Activated CD4-positive, alpha-beta memory T cell treated with anti-CD3 and anti-CD28 coated beads, Interleukin-2, amount 10 ng/mL, durations not matched to agents 7 days and 5 days (primary cell): ENCODE data around the gene SUZ12. TPM values are rescaled to one million over a fixed set of nuclear protein-coding genes. Genes with fewer than 3 reads are reported as not detected.
"Not testable (repeated sequence)": the region's sequence is repeated elsewhere in the genome, so short reads cannot be mapped to it uniquely, and the experiment has no call there.

Experiments used
- CTCF ChIA-PET: fragments of 350-600 bp; sonication (Branson Sonifier 250); formaldehyde crosslinking; loops from one replicate; lab custom pipeline; 2021; ENCODE audit warnings: antibody characterized with exemption, inconsistent platforms; lab: Charles Lee
- POLR2A ChIA-PET: fragments of 350-600 bp; sonication (Branson Sonifier 250); formaldehyde crosslinking; loops from one replicate; lab custom pipeline; 2021; ENCODE audit warnings: antibody characterized with exemption; lab: Charles Lee
- DNase-seq: peaks from one replicate; pipeline ENCODE4 v3.0.0-alpha.2; 2020
- H3K27ac Mint-ChIP-seq: one replicate; pipeline ENCODE4 v1.8.0; 2021; ENCODE audit warnings: mild to moderate bottlenecking, mixed read lengths
- H3K27me3 Mint-ChIP-seq: one replicate; pipeline ENCODE4 v1.8.0; 2021; ENCODE audit warnings: mixed read lengths
- H3K36me3 Mint-ChIP-seq: one replicate; pipeline ENCODE4 v1.8.0; 2021; ENCODE audit warnings: low read depth, mixed read lengths
- H3K4me1 Mint-ChIP-seq: one replicate; pipeline ENCODE4 v1.8.0; 2021; ENCODE audit warnings: mixed read lengths
- H3K4me3 Mint-ChIP-seq: one replicate; pipeline ENCODE4 v1.8.0; 2021; ENCODE audit warnings: mild to moderate bottlenecking, mixed read lengths
- H3K9me3 Mint-ChIP-seq: one replicate; pipeline ENCODE4 v1.8.0; 2021; ENCODE audit warnings: mixed read lengths
- total RNA-seq, 2 experiments: library from RNA; stranded (reverse); gene quantifications; one replicate each; pipeline ENCODE4 v1.2.3, GENCODE V29; 2021

The SUZ12 gene
- total RNA-seq, 2 experiments from 2014 or later, result 60.1 to 61.2 TPM

GRCh38 chr17:32020943-32021614, 84.3 kb downstream of the SUZ12 start:
- no peak overlapping the region for H3K4me3 Mint-ChIP-seq
- H3K27me3 Mint-ChIP-seq, result no peaks in the 10 kb centered on the region
- CTCF ChIA-PET, result no interaction called here
- H3K4me1 Mint-ChIP-seq, result peaks cover 27% of the 10 kb centered on the region
- no peaks in the 10 kb centered on the region for H3K9me3 Mint-ChIP-seq
- POLR2A ChIA-PET, result no interaction called here
- H3K36me3 Mint-ChIP-seq, result peaks cover 44% of the 10 kb centered on the region
- no peak for DNase-seq
- H3K27ac Mint-ChIP-seq, result no peak overlapping the region

- POLR2A ChIA-PET, result no interaction called here
- DNase-seq, result no peak
- Mint-ChIP-seq H3K27ac (no peak overlapping the region), H3K27me3 (no peaks in the 10 kb centered on the region), H3K9me3 (no peaks in the 10 kb centered on the region), H3K4me1 (peaks cover 22% of the 10 kb centered on the region), H3K4me3 (no peak overlapping the region), H3K36me3 (peaks cover 40% of the 10 kb centered on the region)
- CTCF ChIA-PET, result no interaction called here
Measured at GRCh38 chr17:32021615-32021955, 84.8 kb downstream of the SUZ12 start.

GRCh38 chr17:32022554-32022953, 85.7 kb downstream of the SUZ12 start:
- DNase-seq, H3K4me3 Mint-ChIP-seq, POLR2A ChIA-PET, H3K27me3 Mint-ChIP-seq, CTCF ChIA-PET, H3K27ac Mint-ChIP-seq, H3K9me3 Mint-ChIP-seq: not testable (repeated sequence)
- Mint-ChIP-seq H3K4me1 (peaks cover 12% of the 10 kb centered on the region), H3K36me3 (peaks cover 36% of the 10 kb centered on the region)

- H3K9me3 Mint-ChIP-seq, H3K4me1 Mint-ChIP-seq, H3K36me3 Mint-ChIP-seq, H3K27ac Mint-ChIP-seq, DNase-seq, H3K27me3 Mint-ChIP-seq, POLR2A ChIA-PET, CTCF ChIA-PET, H3K4me3 Mint-ChIP-seq: not testable (repeated sequence)
Measured at GRCh38 chr17:32027271-32027670, 90.5 kb downstream of the SUZ12 start.

GRCh38 chr17:32033223-32033622, 96.4 kb downstream of the SUZ12 start:
- CTCF ChIA-PET, result no interaction called here
- POLR2A ChIA-PET, result no interaction called here
- Mint-ChIP-seq H3K4me1 (peaks cover 1% of the 10 kb centered on the region), H3K9me3 (no peaks in the 10 kb centered on the region), H3K36me3 (peaks cover 30% of the 10 kb centered on the region), H3K27me3 (no peaks in the 10 kb centered on the region), H3K27ac (no peak overlapping the region), H3K4me3 (no peak overlapping the region)
- DNase-seq, result no peak

- H3K27me3 Mint-ChIP-seq, H3K4me1 Mint-ChIP-seq, H3K27ac Mint-ChIP-seq, H3K9me3 Mint-ChIP-seq, DNase-seq, POLR2A ChIA-PET, H3K4me3 Mint-ChIP-seq: not testable (repeated sequence)
- peaks cover 33% of the 10 kb centered on the region for H3K36me3 Mint-ChIP-seq
- CTCF ChIA-PET, result interaction anchor here (0.6 kb wide), 1 partner anchor 188 kb away, joined by 3 read pairs; no protein-coding TSS in a partner anchor
Measured at GRCh38 chr17:32033812-32034211, 97.0 kb downstream of the SUZ12 start.

- H3K4me1 Mint-ChIP-seq, H3K4me3 Mint-ChIP-seq, DNase-seq, POLR2A ChIA-PET, H3K27ac Mint-ChIP-seq, H3K27me3 Mint-ChIP-seq, H3K9me3 Mint-ChIP-seq, CTCF ChIA-PET: not testable (repeated sequence)
- peaks cover 33% of the 10 kb centered on the region for H3K36me3 Mint-ChIP-seq
Measured at GRCh38 chr17:32040246-32040645, 103.4 kb downstream of the SUZ12 start.

GRCh38 chr17:32041306-32041875, 104.6 kb downstream of the SUZ12 start:
- H3K27ac Mint-ChIP-seq, DNase-seq, H3K9me3 Mint-ChIP-seq, H3K4me3 Mint-ChIP-seq, CTCF ChIA-PET, H3K4me1 Mint-ChIP-seq, H3K27me3 Mint-ChIP-seq, POLR2A ChIA-PET: not testable (repeated sequence)
- peaks cover 24% of the 10 kb centered on the region for H3K36me3 Mint-ChIP-seq

GRCh38 chr17:32042266-32042665, 105.5 kb downstream of the SUZ12 start:
- H3K27ac Mint-ChIP-seq, H3K4me1 Mint-ChIP-seq, H3K4me3 Mint-ChIP-seq, H3K27me3 Mint-ChIP-seq, POLR2A ChIA-PET, H3K9me3 Mint-ChIP-seq, CTCF ChIA-PET, DNase-seq: not testable (repeated sequence)
- peaks cover 21% of the 10 kb centered on the region for H3K36me3 Mint-ChIP-seq

- H3K27ac Mint-ChIP-seq, H3K27me3 Mint-ChIP-seq, POLR2A ChIA-PET, DNase-seq, H3K4me3 Mint-ChIP-seq, H3K9me3 Mint-ChIP-seq, CTCF ChIA-PET, H3K4me1 Mint-ChIP-seq: not testable (repeated sequence)
- H3K36me3 Mint-ChIP-seq, result peaks cover 14% of the 10 kb centered on the region
Measured at GRCh38 chr17:32045611-32046010, 108.8 kb downstream of the SUZ12 start.

GRCh38 chr17:32047663-32048062, 110.9 kb downstream of the SUZ12 start:
- H3K4me3 Mint-ChIP-seq, H3K9me3 Mint-ChIP-seq, CTCF ChIA-PET, DNase-seq, H3K27me3 Mint-ChIP-seq, POLR2A ChIA-PET, H3K4me1 Mint-ChIP-seq, H3K27ac Mint-ChIP-seq: not testable (repeated sequence)
- H3K36me3 Mint-ChIP-seq, result peaks cover 11% of the 10 kb centered on the region

Other genes starting within 250 kb of the SUZ12 start
- 10 to 100 TPM; 14.9 to 16.5 TPM for gene COPRS, start 77.8 kb upstream of the SUZ12 start, total RNA-seq
- 10 to 100 TPM; 67.3 to 73.0 TPM for gene UTP6, start 35.3 kb upstream of the SUZ12 start, total RNA-seq
- gene LRRC37B, start 70.4 kb downstream of the SUZ12 start, total RNA-seq, result 10 to 100 TPM; 41.1 to 44.9 TPM
- 10 to 100 TPM; 26.0 to 26.4 TPM for gene RHOT1, start 205.5 kb downstream of the SUZ12 start, total RNA-seq